K562 (cell line): ENCODE results near the gene SPNS1. TPM values are rescaled to one million over a fixed set of nuclear protein-coding genes. Genes with fewer than 3 reads are reported as not detected.

Experiments
- ADNP ChIP-seq: fragments of 200-800 bp; sonication (Bioruptor generic); IDR thresholded peaks from 2 replicates; pipeline ENCODE4 v1.6.1; 2016; ENCODE audit warnings: missing genetic modification characterization, missing compliant biosample characterization
- ESRRA ChIP-seq: fragments of 450-650 bp; IDR thresholded peaks from 2 replicates; pipeline ENCODE4 v1.6.1; 2014; ENCODE audit warnings: low read depth, mild to moderate bottlenecking, moderate library complexity, borderline replicate concordance
- HDAC2 ChIP-seq: fragments of 450-650 bp; IDR thresholded peaks from 2 replicates; pipeline ENCODE4 v1.6.1; 2016; ENCODE audit warnings: mild to moderate bottlenecking
- KDM5B ChIP-seq: fragments of 200-600 bp; sonication (generic); IDR thresholded peaks from 2 replicates; pipeline ENCODE4 v1.6.1; 2012; ENCODE audit warnings: low read depth, mild to moderate bottlenecking, moderate library complexity, low read length, control low read depth, inconsistent platforms; ENCODE audit not compliant: insufficient replicate concordance
- RCOR1 ChIP-seq, 2 experiments: IDR thresholded peaks; 2 replicates each; pipeline ENCODE4 v1.6.1; 2012; ENCODE audit warnings: low read depth in 2 of 2, low read length in 2 of 2, borderline replicate concordance in 1 of 2, improper control_type of control experiment in 1 of 2
- RFX7 ChIP-seq: fragments of 250-450 bp; sonication (Bioruptor Pico); IDR thresholded peaks from 2 replicates; pipeline ENCODE4 v1.5.1; 2021; ENCODE audit warnings: mild to moderate bottlenecking
- SMAD2 ChIP-seq: fragments of 150-350 bp; IDR thresholded peaks from 2 replicates; pipeline ENCODE4 v1.6.1; 2014; ENCODE audit warnings: low read depth, mild to moderate bottlenecking, low read length
- SMARCC2 ChIP-seq: fragments of 450-650 bp; IDR thresholded peaks from 2 replicates; pipeline ENCODE4 v1.6.1; 2017; ENCODE audit warnings: antibody characterized with exemption, moderate library complexity, mild to moderate bottlenecking, low read depth
- TEAD1 ChIP-seq, 2 experiments: fragments of 450-650 bp in 1 of 2; sonication (generic) in 1 of 2; formaldehyde crosslinking; IDR thresholded peaks; 2 replicates each; pipeline versions ENCODE4 v1.4.0 to v1.8.0; 2020 to 2022; ENCODE audit warnings: mild to moderate bottlenecking in 2 of 2, missing genetic modification reagents in 1 of 2
- U2AF1 ChIP-seq: fragments of 200-400 bp; formaldehyde crosslinking; optimal IDR thresholded peaks from 2 replicates; pipeline ENCODE3; 2017; ENCODE audit warnings: mild to moderate bottlenecking, low read depth, low read length, moderate library complexity
- ZNF12 ChIP-seq: sonication (generic); formaldehyde crosslinking; IDR thresholded peaks from 2 replicates; pipeline ENCODE4 v1.4.0; 2020; ENCODE audit warnings: mild to moderate bottlenecking, missing genetic modification reagents
- ZNF124 ChIP-seq: sonication (generic); formaldehyde crosslinking; IDR thresholded peaks from 2 replicates; pipeline ENCODE4 v1.8.1; 2022; ENCODE audit warnings: missing genetic modification reagents
- ZNF445 ChIP-seq: fragments of 250-450 bp; sonication (Bioruptor Pico); IDR thresholded peaks from 2 replicates; pipeline ENCODE4 v1.4.0; 2020; ENCODE audit warnings: low read depth, mild to moderate bottlenecking, moderate library complexity
- ZNF589 ChIP-seq: fragments of 200-800 bp; sonication (Bioruptor generic); IDR thresholded peaks from 2 replicates; pipeline ENCODE4 v1.6.1; 2016; ENCODE audit warnings: low read depth, missing genetic modification characterization, missing compliant biosample characterization
- polyA plus RNA-seq, 8 experiments: library from polyadenylated mRNA; depleted of rRNA in 4 of 8; stranded (reverse) in 5 of 8; unstranded in 3 of 8; fragments of >200 nt; fragmentation: Nextera tagmentation in 2 of 8; fragmentation: Illumina TruSeq in 1 of 8; extraction: Ambion mirVana in 2 of 8; extraction: Trizol in 1 of 8; gene quantifications; 2 replicates each; pipeline versions ENCODE4 v1.2.1 to v1.2.3, GENCODE V29; 2011 to 2014; ENCODE audit warnings: inconsistent platforms in 1 of 8, missing spikeins in 1 of 8
- total RNA-seq, 7 experiments: library from RNA; depleted of rRNA in 6 of 7; stranded (reverse); fragments of >200 nt in 6 of 7; fragmentation: Illumina TruSeq in 2 of 7; extraction: Trizol in 2 of 7; gene quantifications; 2 replicates each; pipeline versions ENCODE4 v1.2.1 to v1.2.3, GENCODE V29; 2011 to 2021; ENCODE audit warnings: low replicate concordance in 1 of 7
- TF ChIP-seq, protein P1 (sequence below): fragments of 450-650 bp; IDR thresholded peaks from 2 replicates; pipeline ENCODE4 v1.6.1; 2016; ENCODE audit warnings: low read depth
- TF ChIP-seq, protein P2 (sequence below): fragments of 450-650 bp; IDR thresholded peaks from 2 replicates; pipeline ENCODE4 v1.6.1; 2018; ENCODE audit not compliant: partially characterized antibody

The SPNS1 gene
- total and polyA plus RNA-seq, 9 of the 15 experiments (the other 6 are each of a cell fraction or from before 2014, with no cell fraction given) = 0.58 to 64.9 (median 13.7) TPM

DNA sequence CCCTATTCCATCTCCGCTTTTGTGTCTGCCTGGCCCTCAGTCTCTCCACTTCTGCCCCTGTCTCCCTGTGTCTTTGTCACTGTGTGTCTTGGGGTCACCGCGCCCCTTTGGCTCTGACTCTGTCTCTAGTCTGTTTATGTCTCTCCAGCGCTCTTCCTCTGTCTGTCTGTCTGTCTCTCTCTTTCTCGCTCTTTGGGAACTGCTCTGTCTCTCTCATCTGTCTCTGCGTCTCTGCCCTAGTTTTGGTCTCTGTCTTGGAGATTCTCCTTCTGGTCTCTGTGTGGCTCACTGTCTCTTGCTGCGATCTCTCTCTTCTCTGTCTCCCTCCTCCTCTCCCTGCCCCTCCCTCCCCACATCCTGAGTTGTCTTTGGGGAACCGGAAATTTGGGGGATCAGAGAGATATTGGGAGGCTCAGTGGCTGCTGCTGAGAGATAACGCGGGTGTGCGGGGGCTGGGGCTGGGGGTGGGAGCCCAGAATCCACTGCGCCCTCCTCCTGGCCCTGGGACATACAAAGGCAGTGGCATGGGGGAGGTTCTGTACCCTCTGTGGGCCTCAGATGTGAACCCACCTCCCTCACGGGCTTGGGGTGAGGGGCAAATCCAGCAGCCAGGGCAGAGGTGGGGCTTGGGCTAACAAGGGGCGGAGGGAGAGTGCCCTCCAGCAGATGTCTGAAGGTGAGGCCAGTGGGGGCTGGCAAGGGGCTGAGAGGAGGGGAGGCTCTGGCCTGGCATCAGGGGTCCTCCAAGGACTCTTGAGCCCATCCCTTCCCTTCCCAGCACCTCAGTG lies 34.7 kb downstream of the SPNS1 start (continued):
- no peak; the same call in 1 of the 2 replicates for TF ChIP-seq ESRRA
- TF ChIP-seq SMARCC2 = peak; percentile 84
- TF ChIP-seq, protein P1, sequence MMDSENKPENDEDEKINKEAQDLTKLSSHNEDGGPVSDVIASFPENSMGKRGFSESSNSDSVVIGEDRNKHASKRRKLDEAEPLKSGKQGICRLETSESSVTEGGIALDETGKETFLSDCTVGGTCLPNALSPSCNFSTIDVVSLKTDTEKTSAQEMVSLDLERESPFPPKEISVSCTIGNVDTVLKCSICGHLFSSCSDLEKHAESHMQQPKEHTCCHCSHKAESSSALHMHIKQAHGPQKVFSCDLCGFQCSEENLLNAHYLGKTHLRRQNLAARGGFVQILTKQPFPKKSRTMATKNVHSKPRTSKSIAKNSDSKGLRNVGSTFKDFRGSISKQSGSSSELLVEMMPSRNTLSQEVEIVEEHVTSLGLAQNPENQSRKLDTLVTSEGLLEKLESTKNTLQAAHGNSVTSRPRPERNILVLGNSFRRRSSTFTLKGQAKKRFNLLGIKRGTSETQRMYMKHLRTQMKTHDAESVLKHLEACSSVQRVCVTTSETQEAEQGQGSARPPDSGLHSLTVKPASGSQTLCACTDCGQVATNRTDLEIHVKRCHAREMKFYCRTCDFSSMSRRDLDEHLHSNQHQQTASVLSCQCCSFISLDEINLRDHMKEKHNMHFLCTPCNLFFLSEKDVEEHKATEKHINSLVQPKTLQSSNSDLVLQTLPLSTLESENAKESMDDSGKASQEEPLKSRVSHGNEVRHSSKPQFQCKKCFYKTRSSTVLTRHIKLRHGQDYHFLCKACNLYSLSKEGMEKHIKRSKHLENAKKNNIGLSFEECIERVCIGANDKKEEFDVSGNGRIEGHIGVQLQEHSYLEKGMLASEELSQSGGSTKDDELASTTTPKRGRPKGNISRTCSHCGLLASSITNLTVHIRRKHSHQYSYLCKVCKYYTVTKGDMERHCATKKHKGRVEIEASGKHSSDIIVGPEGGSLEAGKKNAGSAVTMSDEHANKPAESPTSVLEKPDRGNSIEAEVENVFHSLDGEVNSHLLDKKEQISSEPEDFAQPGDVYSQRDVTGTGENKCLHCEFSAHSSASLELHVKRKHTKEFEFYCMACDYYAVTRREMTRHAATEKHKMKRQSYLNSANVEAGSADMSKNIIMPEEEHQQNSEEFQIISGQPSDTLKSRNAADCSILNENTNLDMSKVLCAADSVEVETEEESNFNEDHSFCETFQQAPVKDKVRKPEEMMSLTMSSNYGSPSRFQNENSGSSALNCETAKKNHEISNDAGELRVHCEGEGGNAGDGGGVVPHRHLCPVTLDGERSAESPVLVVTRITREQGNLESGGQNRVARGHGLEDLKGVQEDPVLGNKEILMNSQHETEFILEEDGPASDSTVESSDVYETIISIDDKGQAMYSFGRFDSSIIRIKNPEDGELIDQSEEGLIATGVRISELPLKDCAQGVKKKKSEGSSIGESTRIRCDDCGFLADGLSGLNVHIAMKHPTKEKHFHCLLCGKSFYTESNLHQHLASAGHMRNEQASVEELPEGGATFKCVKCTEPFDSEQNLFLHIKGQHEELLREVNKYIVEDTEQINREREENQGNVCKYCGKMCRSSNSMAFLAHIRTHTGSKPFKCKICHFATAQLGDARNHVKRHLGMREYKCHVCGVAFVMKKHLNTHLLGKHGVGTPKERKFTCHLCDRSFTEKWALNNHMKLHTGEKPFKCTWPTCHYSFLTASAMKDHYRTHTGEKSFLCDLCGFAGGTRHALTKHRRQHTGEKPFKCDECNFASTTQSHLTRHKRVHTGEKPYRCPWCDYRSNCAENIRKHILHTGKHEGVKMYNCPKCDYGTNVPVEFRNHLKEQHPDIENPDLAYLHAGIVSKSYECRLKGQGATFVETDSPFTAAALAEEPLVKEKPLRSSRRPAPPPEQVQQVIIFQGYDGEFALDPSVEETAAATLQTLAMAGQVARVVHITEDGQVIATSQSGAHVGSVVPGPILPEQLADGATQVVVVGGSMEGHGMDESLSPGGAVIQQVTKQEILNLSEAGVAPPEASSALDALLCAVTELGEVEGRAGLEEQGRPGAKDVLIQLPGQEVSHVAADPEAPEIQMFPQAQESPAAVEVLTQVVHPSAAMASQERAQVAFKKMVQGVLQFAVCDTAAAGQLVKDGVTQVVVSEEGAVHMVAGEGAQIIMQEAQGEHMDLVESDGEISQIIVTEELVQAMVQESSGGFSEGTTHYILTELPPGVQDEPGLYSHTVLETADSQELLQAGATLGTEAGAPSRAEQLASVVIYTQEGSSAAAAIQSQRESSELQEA = no peak; the same call in 1 of the 2 replicates
- TF ChIP-seq TEAD1 (CRISPR knock-in tag; IDR thresholded peaks at IDR 0.05) = peak in 1 of 2 experiments; percentile 62; a peak in 3 of 4 replicates
- TF ChIP-seq ADNP (tag) = peak; percentile 87
- TF ChIP-seq HDAC2 = peak; percentile 88; the same call in 1 of the 2 replicates
- TF ChIP-seq ZNF12 = no peak
- no peak for TF ChIP-seq U2AF1
- peak; percentile 49 to 89; a peak in 3 of 4 replicates for TF ChIP-seq RCOR1 (IDR thresholded peaks at IDR 0.05; ENCODE audit: borderline replicate concordance in 1 of 2, low read depth in 2 of 2, low read length in 2 of 2)
- no peak for TF ChIP-seq ZNF445
- no peak for TF ChIP-seq SMAD2
- no peak for TF ChIP-seq KDM5B
- TF ChIP-seq ZNF124 (CRISPR knock-in tag) = no peak
- TF ChIP-seq ZNF589 (CRISPR knock-in tag) = peak; percentile 86; the same call in 1 of the 2 replicates
- TF ChIP-seq, protein P2, sequence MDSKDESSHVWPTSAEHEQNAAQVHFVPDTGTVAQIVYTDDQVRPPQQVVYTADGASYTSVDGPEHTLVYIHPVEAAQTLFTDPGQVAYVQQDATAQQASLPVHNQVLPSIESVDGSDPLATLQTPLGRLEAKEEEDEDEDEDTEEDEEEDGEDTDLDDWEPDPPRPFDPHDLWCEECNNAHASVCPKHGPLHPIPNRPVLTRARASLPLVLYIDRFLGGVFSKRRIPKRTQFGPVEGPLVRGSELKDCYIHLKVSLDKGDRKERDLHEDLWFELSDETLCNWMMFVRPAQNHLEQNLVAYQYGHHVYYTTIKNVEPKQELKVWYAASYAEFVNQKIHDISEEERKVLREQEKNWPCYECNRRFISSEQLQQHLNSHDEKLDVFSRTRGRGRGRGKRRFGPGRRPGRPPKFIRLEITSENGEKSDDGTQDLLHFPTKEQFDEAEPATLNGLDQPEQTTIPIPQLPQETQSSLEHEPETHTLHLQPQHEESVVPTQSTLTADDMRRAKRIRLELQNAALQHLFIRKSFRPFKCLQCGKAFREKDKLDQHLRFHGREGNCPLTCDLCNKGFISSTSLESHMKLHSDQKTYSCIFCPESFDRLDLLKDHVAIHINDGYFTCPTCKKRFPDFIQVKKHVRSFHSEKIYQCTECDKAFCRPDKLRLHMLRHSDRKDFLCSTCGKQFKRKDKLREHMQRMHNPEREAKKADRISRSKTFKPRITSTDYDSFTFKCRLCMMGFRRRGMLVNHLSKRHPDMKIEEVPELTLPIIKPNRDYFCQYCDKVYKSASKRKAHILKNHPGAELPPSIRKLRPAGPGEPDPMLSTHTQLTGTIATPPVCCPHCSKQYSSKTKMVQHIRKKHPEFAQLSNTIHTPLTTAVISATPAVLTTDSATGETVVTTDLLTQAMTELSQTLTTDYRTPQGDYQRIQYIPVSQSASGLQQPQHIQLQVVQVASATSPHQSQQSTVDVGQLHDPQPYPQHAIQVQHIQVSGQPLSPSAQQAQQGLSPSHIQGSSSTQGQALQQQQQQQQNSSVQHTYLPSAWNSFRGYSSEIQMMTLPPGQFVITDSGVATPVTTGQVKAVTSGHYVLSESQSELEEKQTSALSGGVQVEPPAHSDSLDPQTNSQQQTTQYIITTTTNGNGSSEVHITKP = peak; percentile 78
- TF ChIP-seq RFX7 (CRISPR knock-in tag) = no peak
